CD4-positive, alpha-beta memory T cell (primary cell): Measurements from ENCODE around the gene EIF2B1. TPM values are rescaled to one million over a fixed set of nuclear protein-coding genes. Genes with fewer than 3 reads are reported as not detected.
"Not testable (repeated sequence)": the region's sequence is repeated elsewhere in the genome, so short reads cannot be mapped to it uniquely, and the experiment has no call there.

ENCODE experiments used
- CTCF ChIA-PET: fragments of 350-600 bp; sonication (Branson Sonifier 250); formaldehyde crosslinking; loops from one replicate; lab custom pipeline; 2021; ENCODE audit warnings: inconsistent platforms; ENCODE audit not compliant: partially characterized antibody; lab: Charles Lee
- POLR2A ChIA-PET: fragments of 350-600 bp; sonication (Branson Sonifier 250); formaldehyde crosslinking; loops from one replicate; lab custom pipeline; 2021; ENCODE audit not compliant: partially characterized antibody; lab: Charles Lee
- DNase-seq, 5 donors: peaks; one replicate each; pipeline versions ENCODE4 v3.0.0 to v3.0.0-alpha.2; 2020 to 2022; ENCODE audit warnings: mixed read lengths in 1 of 5
- H3K27ac ChIP-seq: one replicate; pipeline ENCODE4 v1.7.0; 2013; ENCODE audit warnings: low read depth, low read length
- H3K27me3 ChIP-seq: 2 replicates; pipeline ENCODE4 v1.7.0; 2013; ENCODE audit warnings: mild to moderate bottlenecking, low read length, moderate library complexity; ENCODE audit not compliant: insufficient read depth
- H3K36me3 ChIP-seq: 2 replicates; pipeline ENCODE4 v1.7.0; 2013; ENCODE audit warnings: mild to moderate bottlenecking, low read length, moderate library complexity; ENCODE audit not compliant: insufficient read depth
- H3K4me1 ChIP-seq: 2 replicates; pipeline ENCODE4 v1.7.0; 2013; ENCODE audit warnings: mild to moderate bottlenecking, low read length, moderate library complexity; ENCODE audit not compliant: insufficient read depth
- H3K4me3 ChIP-seq, 2 donors: one replicate each; pipeline ENCODE4 v1.7.0; 2013; ENCODE audit warnings: low read length in 2 of 2, mild to moderate bottlenecking in 1 of 2
- H3K9me3 ChIP-seq, 2 donors: one replicate each; pipeline ENCODE4 v1.7.0; 2013; ENCODE audit warnings: low read length in 2 of 2, control low read depth in 1 of 2; ENCODE audit not compliant: control insufficient read depth in 1 of 2
- H3K27ac Mint-ChIP-seq, 7 donors: one replicate each; pipeline ENCODE4 v1.8.0; 2020 to 2021; ENCODE audit warnings: mixed read lengths in 7 of 7, mild to moderate bottlenecking in 6 of 7, inconsistent platforms in 3 of 7, moderate library complexity in 3 of 7
- H3K27me3 Mint-ChIP-seq, 2 donors: one replicate each; pipeline ENCODE4 v1.8.0; 2020 to 2021; ENCODE audit warnings: mixed read lengths in 2 of 2
- H3K36me3 Mint-ChIP-seq, 2 donors: one replicate each; pipeline ENCODE4 v1.8.0; 2020 to 2021; ENCODE audit warnings: mixed read lengths in 2 of 2, inconsistent platforms in 1 of 2, mild to moderate bottlenecking in 1 of 2
- H3K4me1 Mint-ChIP-seq, 4 donors: one replicate each; pipeline ENCODE4 v1.8.0; 2020 to 2021; ENCODE audit warnings: mixed read lengths in 4 of 4, mild to moderate bottlenecking in 1 of 4
- H3K4me3 Mint-ChIP-seq, 8 donors: one replicate each; pipeline ENCODE4 v1.8.0; 2020 to 2021; ENCODE audit warnings: mixed read lengths in 8 of 8, mild to moderate bottlenecking in 7 of 8, moderate library complexity in 6 of 8, inconsistent platforms in 3 of 8
- H3K9me3 Mint-ChIP-seq, 8 donors: one replicate each; pipeline ENCODE4 v1.8.0; 2020 to 2021; ENCODE audit warnings: mixed read lengths in 8 of 8, mild to moderate bottlenecking in 5 of 8, inconsistent platforms in 3 of 8, moderate library complexity in 1 of 8
- intact Hi-C: fragments of 100-400 bp; cut with micrococcal nuclease; formaldehyde crosslinking; loops from one replicate; pipeline ENCODE4 v1.15.1; 2023
- polyA plus RNA-seq, 2 donors: library from polyadenylated mRNA; unstranded; fragments of 300-500 nt; fragmentation: Illumina TruSeq; gene quantifications; one replicate each; pipeline ENCODE4 v1.2.3, GENCODE V29; 2021
- total RNA-seq, 2 experiments: library from RNA; stranded (reverse); gene quantifications; one replicate each; pipeline ENCODE4 v1.2.3, GENCODE V29; 2021

The EIF2B1 gene
- total and polyA plus RNA-seq, 4 experiments from 2014 or later = 50.3 to 87.9 (median 54.5) TPM

GRCh38 chr12:123598522-123598921 is 35.0 kb downstream of the EIF2B1 start:
- no peak overlapping the region for H3K27ac ChIP-seq

GRCh38 chr12:123597100-123597499 is 36.4 kb downstream of the EIF2B1 start:
- Histone ChIP-seq H3K27me3 (no peaks in the 10 kb centered on the region), H3K4me1 (peaks cover 16% of the 10 kb centered on the region), H3K27ac (no peak overlapping the region), H3K36me3 (peaks cover 25% of the 10 kb centered on the region), H3K9me3 (no peaks in the 10 kb centered on the region), H3K4me3 (no peak overlapping the region)
- H3K27me3 Mint-ChIP-seq = no peaks in the 10 kb centered on the region
- no peak overlapping the region for H3K4me3 Mint-ChIP-seq
- H3K27ac Mint-ChIP-seq = peak overlapping the region in 1 of 7 donors; percentile 27
- no peak for DNase-seq
- CTCF ChIA-PET = interaction anchor here (0.9 kb wide), 1 partner anchor 14 kb away, joined by 3 read pairs; no protein-coding TSS in a partner anchor
- H3K9me3 Mint-ChIP-seq = no peaks in the 10 kb centered on the region
- POLR2A ChIA-PET = interaction anchor here (1.1 to 2.3 kb wide), 2 partner anchors 9 to 14 kb away, joined by 3 to 7 read pairs; partner anchors contain the start of gene TMED2
- H3K4me1 Mint-ChIP-seq = peaks cover 13 to 28% (median 20%) of the 10 kb centered on the region in 4 donors
- peaks cover 10 to 46% of the 10 kb centered on the region in 2 donors for H3K36me3 Mint-ChIP-seq
- intact Hi-C loops = no loop called here

More at GRCh38 chr12:123598522-123598921, 35.0 kb downstream of the EIF2B1 start:
- no peaks in the 10 kb centered on the region for H3K27me3 Mint-ChIP-seq
- peak overlapping the region in 2 of 7 donors; percentile 8 to 68 for H3K27ac Mint-ChIP-seq
- H3K36me3 Mint-ChIP-seq = peaks cover 14 to 44% of the 10 kb centered on the region in 2 donors
- ChIA-PET POLR2A (no interaction called here), CTCF (no interaction called here)
- H3K4me1 Mint-ChIP-seq = peaks cover 18 to 34% (median 24%) of the 10 kb centered on the region in 4 donors
- H3K4me3 ChIP-seq = no peak overlapping the region
- no peaks in the 10 kb centered on the region for H3K27me3 ChIP-seq
- no peaks in the 10 kb centered on the region for H3K9me3 Mint-ChIP-seq
- peaks cover 22% of the 10 kb centered on the region for H3K4me1 ChIP-seq
- no peak overlapping the region for H3K4me3 Mint-ChIP-seq
- intact Hi-C loops = no loop called here
- H3K36me3 ChIP-seq = peaks cover 20% of the 10 kb centered on the region
- no peak for DNase-seq
- H3K9me3 ChIP-seq = no peaks in the 10 kb centered on the region

GRCh38 chr12:123595729-123596128 is 37.8 kb downstream of the EIF2B1 start:
- no peak for DNase-seq
- peaks cover 37% of the 10 kb centered on the region for H3K36me3 ChIP-seq
- H3K4me1 ChIP-seq = peaks cover 13% of the 10 kb centered on the region
- Mint-ChIP-seq H3K36me3 (peaks cover 18 to 52% of the 10 kb centered on the region in 2 donors), H3K27me3 (no peaks in the 10 kb centered on the region), H3K4me3 (no peak overlapping the region), H3K9me3 (no peaks in the 10 kb centered on the region), H3K27ac (peak overlapping the region in 4 of 7 donors; percentile 11 to 55 (median 50)), H3K4me1 (peaks cover 14 to 37% (median 21%) of the 10 kb centered on the region in 4 donors)
- intact Hi-C loops = no loop called here
- no peaks in the 10 kb centered on the region for H3K9me3 ChIP-seq
- no peak overlapping the region for H3K4me3 ChIP-seq
- H3K27ac ChIP-seq = no peak overlapping the region
- no peaks in the 10 kb centered on the region for H3K27me3 ChIP-seq
- CTCF ChIA-PET = interaction anchor here (1.5 kb wide), 1 partner anchor 14 kb away, joined by 5 read pairs; no protein-coding TSS in a partner anchor
- POLR2A ChIA-PET = interaction anchor here (2.3 kb wide), 1 partner anchor 12 kb away, joined by 7 read pairs; the partner anchor contains the start of gene TMED2

- H3K4me1 Mint-ChIP-seq = peaks cover 21 to 52% (median 34%) of the 10 kb centered on the region in 4 donors
- H3K4me3 Mint-ChIP-seq = no peak overlapping the region
- Histone ChIP-seq H3K36me3 (peaks cover 49% of the 10 kb centered on the region), H3K9me3 (no peaks in the 10 kb centered on the region), H3K27me3 (no peaks in the 10 kb centered on the region), H3K4me3 (no peak overlapping the region), H3K27ac (no peak overlapping the region), H3K4me1 (peaks cover 41% of the 10 kb centered on the region)
- POLR2A ChIA-PET = interaction anchor here (0.6 to 0.7 kb wide), 3 partner anchors 10 to 144 kb away, joined by 3 read pairs; partner anchors contain the start of gene DDX55
- peaks cover 30 to 70% of the 10 kb centered on the region in 2 donors for H3K36me3 Mint-ChIP-seq
- no peak for DNase-seq
- peak overlapping the region; percentile 27 to 76 (median 46) for H3K27ac Mint-ChIP-seq
- CTCF ChIA-PET = interaction anchor here (1.0 to 2.6 kb wide), 2 partner anchors 9 to 10 kb away, joined by 3 to 7 read pairs; partner anchors contain the start of gene TMED2
- no peaks in the 10 kb centered on the region for H3K27me3 Mint-ChIP-seq
- intact Hi-C loops = no loop called here
- no peaks in the 10 kb centered on the region for H3K9me3 Mint-ChIP-seq
Observed at GRCh38 chr12:123591702-123592481, 41.6 kb downstream of the EIF2B1 start.

GRCh38 chr12:123580772-123581171 is 52.7 kb downstream of the EIF2B1 start:
- H3K36me3 ChIP-seq = no peaks in the 10 kb centered on the region
- peaks cover 0 to 2% (median 0%) of the 10 kb centered on the region in 8 donors for H3K9me3 Mint-ChIP-seq
- peak overlapping the region in 1 of 8 donors; percentile 31 for H3K4me3 Mint-ChIP-seq
- no peak overlapping the region for H3K4me3 ChIP-seq
- peak overlapping the region in 2 of 7 donors; percentile 48 to 97 for H3K27ac Mint-ChIP-seq
- H3K36me3 Mint-ChIP-seq = peaks cover 0 to 18% of the 10 kb centered on the region in 2 donors
- ChIA-PET POLR2A (no interaction called here), CTCF (interaction anchor here (1.3 kb wide), 2 partner anchors 17 to 342 kb away, joined by 5 to 6 read pairs; no protein-coding TSS in a partner anchor)
- no peaks in the 10 kb centered on the region for H3K27me3 ChIP-seq
- H3K4me1 Mint-ChIP-seq = peaks cover 13 to 44% (median 26%) of the 10 kb centered on the region in 4 donors
- H3K27me3 Mint-ChIP-seq = no peaks in the 10 kb centered on the region
- intact Hi-C loops = no loop called here
- H3K9me3 ChIP-seq = no peaks in the 10 kb centered on the region
- H3K27ac ChIP-seq = no peak overlapping the region
- H3K4me1 ChIP-seq = peaks cover 26% of the 10 kb centered on the region
- DNase-seq = no peak

GRCh38 chr12:123578829-123579228 is 54.7 kb downstream of the EIF2B1 start:
- ChIA-PET POLR2A (interaction anchor here (0.6 kb wide), 1 partner anchor 29 kb away, joined by 3 read pairs; no protein-coding TSS in a partner anchor), CTCF (interaction anchor here (0.7 kb wide), 2 partner anchors 33 to 1366 kb away, joined by 3 read pairs; no protein-coding TSS in a partner anchor)
- H3K27me3 Mint-ChIP-seq, H3K9me3 Mint-ChIP-seq, H3K36me3 Mint-ChIP-seq, DNase-seq, H3K27ac ChIP-seq, H3K27ac Mint-ChIP-seq, H3K4me3 ChIP-seq, intact Hi-C loops, H3K36me3 ChIP-seq, H3K27me3 ChIP-seq, H3K4me3 Mint-ChIP-seq, H3K9me3 ChIP-seq: not testable (repeated sequence)
- peaks cover 9 to 30% (median 19%) of the 10 kb centered on the region in 4 donors for H3K4me1 Mint-ChIP-seq
- peaks cover 17% of the 10 kb centered on the region for H3K4me1 ChIP-seq

GRCh38 chr12:123578243-123578642 is 55.2 kb downstream of the EIF2B1 start:
- no peak for DNase-seq
- no peaks in the 10 kb centered on the region for H3K27me3 Mint-ChIP-seq
- no peaks in the 10 kb centered on the region for H3K27me3 ChIP-seq
- H3K4me3 Mint-ChIP-seq = peak overlapping the region in 1 of 8 donors; percentile 1
- H3K4me3 ChIP-seq = no peak overlapping the region
- H3K27ac ChIP-seq = no peak overlapping the region
- CTCF ChIA-PET = interaction anchor here (0.9 kb wide), 1 partner anchor 330 kb away, joined by 3 read pairs; no protein-coding TSS in a partner anchor
- POLR2A ChIA-PET = no interaction called here
- H3K36me3 Mint-ChIP-seq = peaks cover 0 to 5% of the 10 kb centered on the region in 2 donors
- no peaks in the 10 kb centered on the region for H3K36me3 ChIP-seq
- peaks cover 0 to under 1% (median 0%) of the 10 kb centered on the region in 8 donors for H3K9me3 Mint-ChIP-seq
- intact Hi-C loops = no loop called here
- H3K4me1 ChIP-seq = peaks cover 15% of the 10 kb centered on the region
- peaks cover 11 to 24% (median 17%) of the 10 kb centered on the region in 4 donors for H3K4me1 Mint-ChIP-seq
- H3K9me3 ChIP-seq = no peaks in the 10 kb centered on the region
- H3K27ac Mint-ChIP-seq = peak overlapping the region in 2 of 7 donors; percentile 4 to 13
